A549 (cell line): ENCODE measurements around the gene NLK. TPM values are rescaled to one million over a fixed set of nuclear protein-coding genes. Genes with fewer than 3 reads are reported as not detected.

Source experiments
- ATAC-seq, 2 experiments: fragments of 200-7000 bp in 1 of 2; fragments of >200 bp in 1 of 2; cut with Nextera tagmentation in 1 of 2; cut with Tn5 transposase in 1 of 2; 3 replicates each; pipeline versions ENCODE4 v1.8.0 to v1.9.1; 2018 to 2020; ENCODE audit warnings: mild to moderate bottlenecking in 1 of 2, moderate library complexity in 1 of 2
- CTCF ChIA-PET: fragments of 300-600 bp; sonication (Branson Sonifier 250); formaldehyde crosslinking; extraction: SDS; loops from one replicate; lab custom pipeline; 2021; ENCODE audit warnings: antibody characterized with exemption, inconsistent platforms; lab: Yijun Ruan, JAX
- POLR2A ChIA-PET: fragments of 350-600 bp; formaldehyde crosslinking; extraction: SDS; loops from one replicate; lab custom pipeline; 2021; ENCODE audit warnings: antibody characterized with exemption, inconsistent platforms; lab: Yijun Ruan, JAX
- DNase-seq, 2 experiments: peaks; one replicate each; pipeline versions ENCODE4 v3.0.0 to v3.0.0-alpha.2; 2011 to 2016; ENCODE audit warnings: low read depth in 1 of 2, low spot score in 1 of 2
- FAIRE-seq: peaks from 2 replicates; lab custom pipeline; 2011; peaks lifted over from hg19 to GRCh38; lab: Jason Lieb, UNC
- H3K27ac ChIP-seq, 2 experiments: fragments of >200 bp; sonication (Bioruptor Twin); formaldehyde crosslinking; 3 replicates each; pipeline ENCODE4 v1.5.1; 2016 to 2017
- H3K4me1 ChIP-seq: fragments of >200 bp; sonication (Bioruptor Twin); formaldehyde crosslinking; 3 replicates; pipeline ENCODE4 v1.6.1; 2016
- H3K4me2 ChIP-seq: fragments of >200 bp; sonication (Bioruptor Twin); formaldehyde crosslinking; 3 replicates; pipeline ENCODE4 v1.6.1; 2016
- H3K4me3 ChIP-seq: fragments of >200 bp; sonication (Bioruptor Twin); formaldehyde crosslinking; 3 replicates; pipeline ENCODE4 v1.5.1; 2016
- H3K9me3 ChIP-seq: fragments of >200 bp; sonication (Bioruptor Twin); formaldehyde crosslinking; 3 replicates; pipeline ENCODE4 v1.6.1; 2016
- CBX2 ChIP-seq: fragments of 200-600 bp; sonication (generic); IDR thresholded peaks from 2 replicates; pipeline ENCODE4 v1.6.1; 2016; ENCODE audit warnings: low read depth, mild to moderate bottlenecking, borderline replicate concordance
- CBX8 ChIP-seq: fragments of 200-600 bp; sonication (generic); IDR thresholded peaks from 2 replicates; pipeline ENCODE4 v1.6.1; 2016
- CEBPB ChIP-seq, 2 experiments: fragments of >200 bp in 1 of 2; sonication (Bioruptor Twin) in 1 of 2; formaldehyde crosslinking in 1 of 2; IDR thresholded peaks; 2 replicates each; pipeline ENCODE4 v1.6.1; 2012 to 2016
- CHD4 ChIP-seq: fragments of 200-600 bp; sonication (generic); IDR thresholded peaks from 2 replicates; pipeline ENCODE4 v1.6.1; 2016; ENCODE audit warnings: antibody characterized with exemption, mild to moderate bottlenecking, borderline replicate concordance
- EHF ChIP-seq: fragments of 250-450 bp; sonication (Bioruptor Pico); IDR thresholded peaks from 2 replicates; pipeline ENCODE4 v1.5.0; 2020; ENCODE audit warnings: mild to moderate bottlenecking
- EHMT2 ChIP-seq: fragments of 200-600 bp; sonication (generic); IDR thresholded peaks from 2 replicates; pipeline ENCODE4 v1.6.1; 2016; ENCODE audit warnings: antibody characterized with exemption, low read depth, mild to moderate bottlenecking, moderate library complexity
- FOXS1 ChIP-seq: fragments of 250-450 bp; sonication (Bioruptor Pico); IDR thresholded peaks from 2 replicates; pipeline ENCODE4 v1.5.0; 2020; ENCODE audit warnings: mild to moderate bottlenecking, moderate library complexity
- HDAC2 ChIP-seq: fragments of 200-600 bp; sonication (generic); IDR thresholded peaks from 2 replicates; pipeline ENCODE4 v1.6.1; 2016
- HOXA7 ChIP-seq: fragments of 250-450 bp; sonication (Bioruptor Pico); IDR thresholded peaks from 2 replicates; pipeline ENCODE4 v1.5.0; 2020; ENCODE audit warnings: mild to moderate bottlenecking, moderate library complexity
- HOXB13 ChIP-seq: fragments of 250-450 bp; sonication (Bioruptor Pico); IDR thresholded peaks from 2 replicates; pipeline ENCODE4 v1.5.0; 2020; ENCODE audit warnings: low read depth, mild to moderate bottlenecking, moderate library complexity
- NPAS2 ChIP-seq: fragments of 250-450 bp; sonication (Bioruptor Pico); IDR thresholded peaks from 2 replicates; pipeline ENCODE4 v1.8.0; 2022; ENCODE audit warnings: mild to moderate bottlenecking, moderate library complexity, borderline replicate concordance
- NR3C1 ChIP-seq: fragments of >200 bp; sonication (Bioruptor Twin); formaldehyde crosslinking; IDR thresholded peaks from 3 replicates; pipeline ENCODE4 v1.6.1; 2017
- POLR2A ChIP-seq: IDR thresholded peaks from 2 replicates; pipeline ENCODE4 v1.6.1; 2012; ENCODE audit warnings: mild to moderate bottlenecking, low read length
- POLR2AphosphoS2 ChIP-seq: conservative IDR thresholded peaks from 2 replicates; pipeline ENCODE4 v1.6.1; 2012; ENCODE audit warnings: low read length, improper control_type of control experiment, inconsistent platforms
- RAD21 ChIP-seq, 2 experiments: fragments of >200 bp in 1 of 2; sonication (Bioruptor Twin) in 1 of 2; formaldehyde crosslinking in 1 of 2; IDR thresholded peaks in 1 of 2; conservative IDR thresholded peaks in 1 of 2; 2 replicates in 1 of 2; 3 replicates in 1 of 2; pipeline ENCODE4 v1.6.1; 2012 to 2018; ENCODE audit warnings: inconsistent platforms in 1 of 2
- RNF2 ChIP-seq: fragments of 200-600 bp; sonication (generic); IDR thresholded peaks from 2 replicates; pipeline ENCODE4 v1.6.1; 2016; ENCODE audit warnings: low read depth, mild to moderate bottlenecking, antibody characterized with exemption, moderate library complexity, borderline replicate concordance
- SMC3 ChIP-seq: fragments of >200 bp; sonication (Bioruptor Twin); formaldehyde crosslinking; IDR thresholded peaks from 3 replicates; pipeline ENCODE4 v1.6.1; 2018; ENCODE audit warnings: inconsistent platforms
- SREBF2 ChIP-seq: fragments of 450-650 bp; IDR thresholded peaks from 2 replicates; pipeline ENCODE4 v1.6.1; 2014; ENCODE audit warnings: mild to moderate bottlenecking, moderate library complexity
- TFCP2L1 ChIP-seq: fragments of 250-450 bp; sonication (Bioruptor Pico); IDR thresholded peaks from 2 replicates; pipeline ENCODE4 v1.5.0; 2021; ENCODE audit warnings: mild to moderate bottlenecking
- ZC3H11A ChIP-seq: fragments of 450-650 bp; IDR thresholded peaks from 2 replicates; pipeline ENCODE4 v1.6.1; 2014; ENCODE audit warnings: antibody characterized with exemption, mild to moderate bottlenecking
- WGBS: methylation state at CpG from one replicate; pipeline ENCODE4 v1.1.6; 2017; ENCODE audit errors: missing lambda C conversion rate; 5-methylcytosine and 5-hydroxymethylcytosine counted together
- polyA plus RNA-seq, 4 experiments: library from polyadenylated mRNA; depleted of rRNA in 3 of 4; stranded (reverse); fragments of >200 nt; fragmentation: RNase III in 1 of 4; extraction: RNeasy Plus Mini Kit Qiagen cat#74134 plus additional on column Dnase treatment in 1 of 4; gene quantifications; 2 replicates in 3 of 4; 3 replicates in 1 of 4; pipeline ENCODE4 v1.2.3, GENCODE V29; 2011 to 2017
- TF ChIP-seq, protein P1 (sequence below): fragments of 250-450 bp; sonication (Bioruptor Pico); IDR thresholded peaks from 2 replicates; pipeline ENCODE4 v1.5.0; 2021; ENCODE audit warnings: mild to moderate bottlenecking, moderate library complexity, borderline replicate concordance
- TF ChIP-seq, protein P2 (sequence below): fragments of 450-650 bp; IDR thresholded peaks from 2 replicates; pipeline ENCODE4 v1.6.1; 2014; ENCODE audit warnings: antibody characterized with exemption
- TF ChIP-seq, protein P3 (sequence below): IDR thresholded peaks from 2 replicates; pipeline ENCODE4 v1.6.1; 2012
- TF ChIP-seq, protein P4 (sequence below): fragments of 250-450 bp; sonication (Bioruptor Pico); IDR thresholded peaks from 2 replicates; pipeline ENCODE4 v1.5.0; 2020; ENCODE audit warnings: low read depth, mild to moderate bottlenecking, moderate library complexity
- TF ChIP-seq, protein P5 (sequence below): fragments of 150-350 bp; IDR thresholded peaks from 2 replicates; pipeline ENCODE4 v1.6.1; 2014; ENCODE audit warnings: low read depth, mild to moderate bottlenecking, low read length
- TF ChIP-seq, protein P6 (sequence below): fragments of >200 bp; sonication (Bioruptor Twin); formaldehyde crosslinking; IDR thresholded peaks from 3 replicates; pipeline ENCODE4 v1.5.1; 2016

The NLK gene
- polyA plus RNA-seq, 2 of the 4 experiments (the other 2 are of a cell fraction), result 11.8 to 26.5 TPM

DNA sequence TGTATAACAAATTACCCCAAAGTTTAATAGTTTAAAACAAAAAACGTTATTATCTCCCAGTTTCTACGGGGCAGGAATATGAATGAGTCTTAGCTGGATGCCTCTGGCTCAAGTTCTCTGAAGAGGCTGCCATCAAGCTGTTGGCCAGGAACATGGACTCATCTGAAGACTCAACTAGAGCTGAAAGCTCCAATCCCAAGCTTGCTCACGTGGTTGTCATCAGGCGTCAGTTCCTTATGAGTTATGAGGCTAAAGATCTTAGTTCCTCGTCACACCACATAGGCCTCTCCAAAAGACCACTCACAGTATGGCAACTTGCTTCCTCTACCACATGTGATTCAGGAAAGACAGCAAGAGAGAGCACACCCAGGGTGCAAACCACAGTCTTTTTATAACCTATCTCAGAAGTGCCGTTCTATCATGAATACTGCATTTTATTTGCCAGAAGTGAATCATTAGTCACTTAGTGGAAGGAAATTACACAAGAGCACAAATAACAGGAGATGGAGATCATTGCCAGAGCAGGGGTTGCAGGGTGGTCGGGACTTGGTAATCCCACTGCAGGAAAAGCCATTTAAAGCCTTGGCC, 48.7 kb upstream of the NLK start:
- ChIA-PET POLR2A (no interaction called here), CTCF (interaction anchor here (1.1 to 1.4 kb wide), 3 partner anchors 12 to 101 kb away, joined by 3 to 4 read pairs (median 3); no protein-coding TSS in a partner anchor)
- 39% methylated on average over 7 of the region's 7 CpGs for WGBS
- no peak overlapping the region for H3K4me3 ChIP-seq
- no peak overlapping the region for H3K4me2 ChIP-seq
- DNase-seq (no peak), ATAC-seq (no peak), FAIRE-seq (no peak)
- H3K9me3 ChIP-seq, result no peaks in the 10 kb centered on the region
- H3K4me1 ChIP-seq, result no peaks in the 10 kb centered on the region
- TF ChIP-seq HDAC2 (no peak), RAD21 (conservative IDR thresholded peaks at IDR 0.05 in 1 of 2, IDR thresholded peaks at IDR 0.05 in 1 of 2) (no peak), ZC3H11A (no peak), HOXB13 (CRISPR knock-in tag) (no peak), SREBF2 (no peak), CEBPB (IDR thresholded peaks at IDR 0.05) (no peak), RNF2 (no peak)
- TF ChIP-seq, protein P1, sequence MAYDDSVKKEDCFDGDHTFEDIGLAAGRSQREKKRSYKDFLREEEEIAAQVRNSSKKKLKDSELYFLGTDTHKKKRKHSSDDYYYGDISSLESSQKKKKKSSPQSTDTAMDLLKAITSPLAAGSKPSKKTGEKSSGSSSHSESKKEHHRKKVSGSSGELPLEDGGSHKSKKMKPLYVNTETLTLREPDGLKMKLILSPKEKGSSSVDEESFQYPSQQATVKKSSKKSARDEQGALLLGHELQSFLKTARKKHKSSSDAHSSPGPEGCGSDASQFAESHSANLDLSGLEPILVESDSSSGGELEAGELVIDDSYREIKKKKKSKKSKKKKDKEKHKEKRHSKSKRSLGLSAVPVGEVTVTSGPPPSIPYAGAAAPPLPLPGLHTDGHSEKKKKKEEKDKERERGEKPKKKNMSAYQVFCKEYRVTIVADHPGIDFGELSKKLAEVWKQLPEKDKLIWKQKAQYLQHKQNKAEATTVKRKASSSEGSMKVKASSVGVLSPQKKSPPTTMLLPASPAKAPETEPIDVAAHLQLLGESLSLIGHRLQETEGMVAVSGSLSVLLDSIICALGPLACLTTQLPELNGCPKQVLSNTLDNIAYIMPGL (CRISPR knock-in tag), result no peak
- H3K27ac ChIP-seq, result no peak overlapping the region

DNA sequence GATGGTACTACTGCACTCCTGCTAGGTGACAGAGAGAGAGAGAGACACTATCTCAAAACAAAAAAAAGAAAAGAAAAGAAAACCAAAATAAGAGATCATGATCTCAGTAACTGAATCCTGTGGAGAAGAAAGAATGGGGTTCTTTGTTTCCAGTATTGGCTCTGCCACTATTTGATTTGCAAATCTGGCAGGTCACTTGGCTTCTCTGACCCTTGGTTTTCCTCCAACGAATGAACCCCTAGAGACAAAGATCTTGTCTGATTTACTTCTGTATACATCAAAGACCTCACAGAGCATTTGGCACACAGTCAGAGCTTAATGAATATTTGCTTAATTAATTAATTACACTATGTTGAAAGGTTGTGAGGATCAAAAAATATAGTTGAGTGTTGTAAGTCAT, 47.9 kb upstream of the NLK start:
- FAIRE-seq, result no peak
- 0 out of 2 replicates have a peak, but pooled peaks have one; percentile 38 for TF ChIP-seq RNF2
- TF ChIP-seq CEBPB (IDR thresholded peaks at IDR 0.05), result no peak
- TF ChIP-seq, all 56 proteins: peak for 1
- H3K27ac ChIP-seq, result no peak overlapping the region
- WGBS, result 2% methylated on average over 1 of the region's 1 CpG
- H3K4me2 ChIP-seq, result no peak overlapping the region
- CTCF ChIA-PET, result interaction anchor here (1.0 kb wide), 1 partner anchor 102 kb away, joined by 4 read pairs; no protein-coding TSS in a partner anchor
- POLR2A ChIA-PET, result no interaction called here
- H3K4me1 ChIP-seq, result no peaks in the 10 kb centered on the region
- no peak overlapping the region for H3K4me3 ChIP-seq
- H3K9me3 ChIP-seq, result no peaks in the 10 kb centered on the region
- ATAC-seq (no peak), DNase-seq (no peak)

DNA sequence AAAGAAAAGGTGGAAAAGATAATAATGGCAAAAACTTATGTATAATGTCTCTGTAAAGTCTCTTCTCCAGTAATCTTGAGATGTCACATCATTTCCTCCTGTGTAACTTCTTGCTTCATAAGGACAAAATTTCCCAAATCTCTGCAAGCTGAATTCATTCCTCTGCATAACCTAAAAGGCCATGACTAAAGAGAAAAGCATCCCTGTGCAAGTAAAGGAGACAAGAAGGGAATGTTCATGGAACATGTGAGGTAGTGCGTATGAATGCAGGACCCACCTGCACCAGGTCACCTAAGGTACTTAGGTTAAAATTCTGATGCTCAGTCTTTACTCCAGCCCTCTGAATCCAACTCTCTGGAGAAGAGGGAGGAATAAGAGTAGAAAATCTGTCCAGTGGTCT, 46.9 kb upstream of the NLK start:
- POLR2A ChIA-PET, result no interaction called here
- H3K9me3 ChIP-seq, result no peaks in the 10 kb centered on the region
- TF ChIP-seq NR3C1 (no peak), TFCP2L1 (CRISPR knock-in tag) (no peak), EHF (CRISPR knock-in tag) (no peak), EHMT2 (no peak), NPAS2 (CRISPR knock-in tag) (no peak), SMC3 (no peak), POLR2AphosphoS2 (no peak), CHD4 (no peak), CBX2 (no peak), RNF2 (no peak), HOXA7 (CRISPR knock-in tag) (no peak), SREBF2 (no peak), FOXS1 (no peak), CBX8 (no peak), POLR2A (no peak)
- TF ChIP-seq, protein P2, sequence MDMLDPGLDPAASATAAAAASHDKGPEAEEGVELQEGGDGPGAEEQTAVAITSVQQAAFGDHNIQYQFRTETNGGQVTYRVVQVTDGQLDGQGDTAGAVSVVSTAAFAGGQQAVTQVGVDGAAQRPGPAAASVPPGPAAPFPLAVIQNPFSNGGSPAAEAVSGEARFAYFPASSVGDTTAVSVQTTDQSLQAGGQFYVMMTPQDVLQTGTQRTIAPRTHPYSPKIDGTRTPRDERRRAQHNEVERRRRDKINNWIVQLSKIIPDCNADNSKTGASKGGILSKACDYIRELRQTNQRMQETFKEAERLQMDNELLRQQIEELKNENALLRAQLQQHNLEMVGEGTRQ, result no peak
- TF ChIP-seq, protein P3, sequence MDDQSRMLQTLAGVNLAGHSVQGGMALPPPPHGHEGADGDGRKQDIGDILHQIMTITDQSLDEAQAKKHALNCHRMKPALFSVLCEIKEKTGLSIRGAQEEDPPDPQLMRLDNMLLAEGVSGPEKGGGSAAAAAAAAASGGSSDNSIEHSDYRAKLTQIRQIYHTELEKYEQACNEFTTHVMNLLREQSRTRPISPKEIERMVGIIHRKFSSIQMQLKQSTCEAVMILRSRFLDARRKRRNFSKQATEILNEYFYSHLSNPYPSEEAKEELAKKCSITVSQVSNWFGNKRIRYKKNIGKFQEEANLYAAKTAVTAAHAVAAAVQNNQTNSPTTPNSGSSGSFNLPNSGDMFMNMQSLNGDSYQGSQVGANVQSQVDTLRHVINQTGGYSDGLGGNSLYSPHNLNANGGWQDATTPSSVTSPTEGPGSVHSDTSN, result no peak
- TF ChIP-seq, protein P4, sequence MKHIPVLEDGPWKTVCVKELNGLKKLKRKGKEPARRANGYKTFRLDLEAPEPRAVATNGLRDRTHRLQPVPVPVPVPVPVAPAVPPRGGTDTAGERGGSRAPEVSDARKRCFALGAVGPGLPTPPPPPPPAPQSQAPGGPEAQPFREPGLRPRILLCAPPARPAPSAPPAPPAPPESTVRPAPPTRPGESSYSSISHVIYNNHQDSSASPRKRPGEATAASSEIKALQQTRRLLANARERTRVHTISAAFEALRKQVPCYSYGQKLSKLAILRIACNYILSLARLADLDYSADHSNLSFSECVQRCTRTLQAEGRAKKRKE (CRISPR knock-in tag), result no peak
- TF ChIP-seq, protein P5, sequence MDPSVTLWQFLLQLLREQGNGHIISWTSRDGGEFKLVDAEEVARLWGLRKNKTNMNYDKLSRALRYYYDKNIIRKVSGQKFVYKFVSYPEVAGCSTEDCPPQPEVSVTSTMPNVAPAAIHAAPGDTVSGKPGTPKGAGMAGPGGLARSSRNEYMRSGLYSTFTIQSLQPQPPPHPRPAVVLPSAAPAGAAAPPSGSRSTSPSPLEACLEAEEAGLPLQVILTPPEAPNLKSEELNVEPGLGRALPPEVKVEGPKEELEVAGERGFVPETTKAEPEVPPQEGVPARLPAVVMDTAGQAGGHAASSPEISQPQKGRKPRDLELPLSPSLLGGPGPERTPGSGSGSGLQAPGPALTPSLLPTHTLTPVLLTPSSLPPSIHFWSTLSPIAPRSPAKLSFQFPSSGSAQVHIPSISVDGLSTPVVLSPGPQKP, result no peak
- TF ChIP-seq, protein P6, sequence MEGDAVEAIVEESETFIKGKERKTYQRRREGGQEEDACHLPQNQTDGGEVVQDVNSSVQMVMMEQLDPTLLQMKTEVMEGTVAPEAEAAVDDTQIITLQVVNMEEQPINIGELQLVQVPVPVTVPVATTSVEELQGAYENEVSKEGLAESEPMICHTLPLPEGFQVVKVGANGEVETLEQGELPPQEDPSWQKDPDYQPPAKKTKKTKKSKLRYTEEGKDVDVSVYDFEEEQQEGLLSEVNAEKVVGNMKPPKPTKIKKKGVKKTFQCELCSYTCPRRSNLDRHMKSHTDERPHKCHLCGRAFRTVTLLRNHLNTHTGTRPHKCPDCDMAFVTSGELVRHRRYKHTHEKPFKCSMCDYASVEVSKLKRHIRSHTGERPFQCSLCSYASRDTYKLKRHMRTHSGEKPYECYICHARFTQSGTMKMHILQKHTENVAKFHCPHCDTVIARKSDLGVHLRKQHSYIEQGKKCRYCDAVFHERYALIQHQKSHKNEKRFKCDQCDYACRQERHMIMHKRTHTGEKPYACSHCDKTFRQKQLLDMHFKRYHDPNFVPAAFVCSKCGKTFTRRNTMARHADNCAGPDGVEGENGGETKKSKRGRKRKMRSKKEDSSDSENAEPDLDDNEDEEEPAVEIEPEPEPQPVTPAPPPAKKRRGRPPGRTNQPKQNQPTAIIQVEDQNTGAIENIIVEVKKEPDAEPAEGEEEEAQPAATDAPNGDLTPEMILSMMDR, result no peak
- TF ChIP-seq, all 56 proteins: peak for 0
- ATAC-seq, result no peak
- H3K4me1 ChIP-seq, result no peaks in the 10 kb centered on the region
- H3K4me2 ChIP-seq, result no peak overlapping the region
- no peak overlapping the region for H3K4me3 ChIP-seq
- WGBS, result 0% methylated on average over 1 of the region's 1 CpG
- FAIRE-seq, result no peak
- no peak overlapping the region for H3K27ac ChIP-seq
- DNase-seq, result no peak
- CTCF ChIA-PET, result interaction anchor here (1.0 kb wide), 1 partner anchor 103 kb away, joined by 4 read pairs; no protein-coding TSS in a partner anchor
